ENCODE measurements around the gene TAL2. TPM values are rescaled to one million over a fixed set of nuclear protein-coding genes. Genes with fewer than 3 reads are reported as not detected.

Gene TAL2
- polyA plus RNA-seq, 1 of the 3 experiments (the other 2 are of a cell fraction): 0.15 TPM

DNA sequence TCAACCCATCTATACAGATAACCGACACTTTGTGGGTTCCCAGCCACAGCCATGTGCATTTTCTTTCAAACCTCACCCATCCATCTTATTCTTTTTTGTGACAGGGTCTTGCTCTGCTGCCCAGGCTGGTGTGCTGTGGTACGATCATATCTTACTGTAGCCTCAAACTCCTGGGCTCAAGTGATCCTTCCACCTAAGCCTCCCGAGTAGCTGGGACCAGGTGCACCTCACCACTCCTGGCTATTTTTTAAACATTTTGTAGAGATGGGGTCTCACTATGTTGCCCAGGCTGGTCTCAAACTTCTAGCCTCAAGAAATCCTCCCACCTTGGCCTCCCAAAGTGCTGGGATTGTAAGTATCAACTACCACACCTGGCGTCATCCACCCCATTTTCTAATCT, 24.7 kb downstream of the TAL2 start:
- Histone ChIP-seq H3K9me2 (no peaks in the 10 kb centered on the region), H2AFZ (ENCODE audit: low read depth) (no peak overlapping the region), H3K9ac (no peak overlapping the region), H3K79me2 (ENCODE audit: insufficient read depth) (no peaks in the 10 kb centered on the region), H3K4me3 (ENCODE audit: low read depth in 2 of 2, low read length in 1 of 2) (no peak overlapping the region), H3K27me3 (ENCODE audit: insufficient read depth) (no peaks in the 10 kb centered on the region), H3K36me3 (replicated peaks in 1 of 2; ENCODE audit: control insufficient read depth in 1 of 2, insufficient read depth in 2 of 2, low read length in 1 of 2) (no peaks in the 10 kb centered on the region), H3K4me2 (no peak overlapping the region), H3K4me1 (ENCODE audit: control insufficient read depth in 1 of 2, insufficient read depth in 2 of 2, low read depth in 1 of 2, low read length in 1 of 2) (no peaks in the 10 kb centered on the region), H3K27ac (ENCODE audit: low read depth in 2 of 2, low read length in 1 of 2) (no peak overlapping the region), H3F3A (replicated peaks; ENCODE audit: insufficient read depth) (no peaks in the 10 kb centered on the region), H4K20me1 (ENCODE audit: insufficient read depth) (no peaks in the 10 kb centered on the region), H3K9me3 (no peaks in the 10 kb centered on the region)
- 65% methylated on average over 4 of the region's 4 CpGs for WGBS (ENCODE audit: low lambda C conversion rate)
- ChIA-PET CTCF (no interaction called here), POLR2A (no interaction called here)
- no peak for TF ChIP-seq USF1 (IDR thresholded peaks at IDR 0.05; ENCODE audit: borderline replicate concordance, low read depth)
- no peak for TF ChIP-seq REST (IDR thresholded peaks at IDR 0.05; ENCODE audit: low read depth, low read length)
- no peak for TF ChIP-seq GABPA (IDR thresholded peaks at IDR 0.05; ENCODE audit: low read depth)
- no peak for TF ChIP-seq POLR2AphosphoS5 (IDR thresholded peaks at IDR 0.05; ENCODE audit: low read depth, low read length)
- TF ChIP-seq, protein P1, sequence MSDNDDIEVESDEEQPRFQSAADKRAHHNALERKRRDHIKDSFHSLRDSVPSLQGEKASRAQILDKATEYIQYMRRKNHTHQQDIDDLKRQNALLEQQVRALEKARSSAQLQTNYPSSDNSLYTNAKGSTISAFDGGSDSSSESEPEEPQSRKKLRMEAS (IDR thresholded peaks at IDR 0.05; ENCODE audit: low read depth): no peak
- no peak for TF ChIP-seq TAF1 (IDR thresholded peaks at IDR 0.05; ENCODE audit: borderline replicate concordance, low read depth, low read length)
- TF ChIP-seq RFX5 (IDR thresholded peaks at IDR 0.05; ENCODE audit: low read length): no peak
- no peak for TF ChIP-seq MXI1 (IDR thresholded peaks at IDR 0.05; ENCODE audit: low read depth, low read length)
- TF ChIP-seq RCOR1 (IDR thresholded peaks at IDR 0.05; ENCODE audit: low read length): no peak
- TF ChIP-seq RAD21 (IDR thresholded peaks at IDR 0.05; ENCODE audit: low read length): no peak
- no peak for DNase-seq

GRCh38 chr9:105690742-105691141, 28.5 kb downstream of the TAL2 start:
- Histone ChIP-seq H3K27me3 (ENCODE audit: insufficient read depth) (peaks cover 5% of the 10 kb centered on the region; the same call in 1 of the 2 replicates), H3K4me1 (ENCODE audit: control insufficient read depth in 1 of 2, insufficient read depth in 2 of 2, low read depth in 1 of 2, low read length in 1 of 2) (peaks cover 0 to 9% of the 10 kb centered on the region in 2 experiments; a peak in 2 of 4 replicates), H3K27ac (ENCODE audit: low read depth in 2 of 2, low read length in 1 of 2) (no peak overlapping the region), H3K4me2 (no peak overlapping the region), H3K9me3 (no peaks in the 10 kb centered on the region), H3K79me2 (ENCODE audit: insufficient read depth) (no peaks in the 10 kb centered on the region), H4K20me1 (ENCODE audit: insufficient read depth) (no peaks in the 10 kb centered on the region), H3F3A (replicated peaks; ENCODE audit: insufficient read depth) (no peaks in the 10 kb centered on the region), H2AFZ (ENCODE audit: low read depth) (no peak overlapping the region), H3K36me3 (replicated peaks in 1 of 2; ENCODE audit: control insufficient read depth in 1 of 2, insufficient read depth in 2 of 2, low read length in 1 of 2) (no peaks in the 10 kb centered on the region), H3K9ac (no peak overlapping the region), H3K4me3 (ENCODE audit: low read depth in 2 of 2, low read length in 1 of 2) (no peak overlapping the region), H3K9me2 (no peaks in the 10 kb centered on the region)
- ChIA-PET CTCF (interaction anchor here (0.6 to 2.2 kb wide), 11 partner anchors 8 to 84 kb away, joined by 3 to 10 read pairs (median 3); no protein-coding TSS in a partner anchor), POLR2A (no interaction called here)
- DNase-seq: peak; percentile 46
- TF ChIP-seq RAD21 (IDR thresholded peaks at IDR 0.05; ENCODE audit: low read length) (peak; percentile 46), IRF3 (IDR thresholded peaks at IDR 0.05; ENCODE audit: low read depth, low read length) (no peak), FOXM1 (IDR thresholded peaks at IDR 0.05; ENCODE audit: low read depth) (no peak), JUND (IDR thresholded peaks at IDR 0.05) (no peak), POLR2AphosphoS5 (IDR thresholded peaks at IDR 0.05; ENCODE audit: low read depth, low read length) (no peak), SMC3 (IDR thresholded peaks at IDR 0.05; ENCODE audit: low read depth, low read length) (peak; percentile 28; the same call in 1 of the 2 replicates)
- TF ChIP-seq, protein P2, sequence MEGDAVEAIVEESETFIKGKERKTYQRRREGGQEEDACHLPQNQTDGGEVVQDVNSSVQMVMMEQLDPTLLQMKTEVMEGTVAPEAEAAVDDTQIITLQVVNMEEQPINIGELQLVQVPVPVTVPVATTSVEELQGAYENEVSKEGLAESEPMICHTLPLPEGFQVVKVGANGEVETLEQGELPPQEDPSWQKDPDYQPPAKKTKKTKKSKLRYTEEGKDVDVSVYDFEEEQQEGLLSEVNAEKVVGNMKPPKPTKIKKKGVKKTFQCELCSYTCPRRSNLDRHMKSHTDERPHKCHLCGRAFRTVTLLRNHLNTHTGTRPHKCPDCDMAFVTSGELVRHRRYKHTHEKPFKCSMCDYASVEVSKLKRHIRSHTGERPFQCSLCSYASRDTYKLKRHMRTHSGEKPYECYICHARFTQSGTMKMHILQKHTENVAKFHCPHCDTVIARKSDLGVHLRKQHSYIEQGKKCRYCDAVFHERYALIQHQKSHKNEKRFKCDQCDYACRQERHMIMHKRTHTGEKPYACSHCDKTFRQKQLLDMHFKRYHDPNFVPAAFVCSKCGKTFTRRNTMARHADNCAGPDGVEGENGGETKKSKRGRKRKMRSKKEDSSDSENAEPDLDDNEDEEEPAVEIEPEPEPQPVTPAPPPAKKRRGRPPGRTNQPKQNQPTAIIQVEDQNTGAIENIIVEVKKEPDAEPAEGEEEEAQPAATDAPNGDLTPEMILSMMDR (IDR thresholded peaks at IDR 0.05): peak; percentile 53
- WGBS (ENCODE audit: low lambda C conversion rate): 14% methylated on average over 2 of the region's 2 CpGs
